GM23338 (cell line): ENCODE measurements around the gene R3HDM1. TPM values are rescaled to one million over a fixed set of nuclear protein-coding genes. Genes with fewer than 3 reads are reported as not detected.

ENCODE experiments used
- ATAC-seq: fragments of 200-7000 bp; cut with Tn5 transposase; 3 replicates; pipeline ENCODE4 v1.9.1; 2020
- DNase-seq: peaks from one replicate; pipeline ENCODE4 v3.0.0-alpha.2; 2015; ENCODE audit warnings: low spot score
- H2AFZ ChIP-seq: fragments of 200-600 bp; sonication (generic); 2 replicates; pipeline ENCODE4 v1.8.0; 2016; ENCODE audit warnings: antibody characterized with exemption, mild to moderate bottlenecking, moderate library complexity
- H3F3A ChIP-seq: fragments of 200-600 bp; sonication (generic); replicated peaks from 2 replicates; pipeline ENCODE4 v1.8.0; 2017; ENCODE audit warnings: antibody characterized with exemption, mixed run types, low read depth
- H3K27ac ChIP-seq: fragments of 200-600 bp; sonication (generic); 2 replicates; pipeline ENCODE4 v1.6.1; 2016; ENCODE audit warnings: low read depth
- H3K27me3 ChIP-seq: fragments of 200-600 bp; sonication (generic); 2 replicates; pipeline ENCODE4 v1.8.0; 2016; ENCODE audit warnings: mild to moderate bottlenecking, mixed run types, moderate library complexity; ENCODE audit not compliant: insufficient read depth
- H3K36me3 ChIP-seq: fragments of 200-600 bp; sonication (generic); 2 replicates; pipeline ENCODE4 v1.8.0; 2016; ENCODE audit warnings: mild to moderate bottlenecking; ENCODE audit not compliant: insufficient read depth
- H3K4me1 ChIP-seq: fragments of 200-600 bp; sonication (generic); 2 replicates; pipeline ENCODE4 v1.8.0; 2016; ENCODE audit warnings: mild to moderate bottlenecking, moderate library complexity; ENCODE audit not compliant: insufficient read depth
- H3K4me2 ChIP-seq: fragments of 200-600 bp; sonication (generic); 2 replicates; pipeline ENCODE4 v1.7.1; 2017; ENCODE audit warnings: mixed run types
- H3K4me3 ChIP-seq: fragments of 200-600 bp; sonication (generic); 2 replicates; pipeline ENCODE4 v1.6.1; 2016; ENCODE audit warnings: mixed run types
- H3K79me2 ChIP-seq: fragments of 200-600 bp; sonication (generic); replicated peaks from 2 replicates; pipeline ENCODE4 v1.8.0; 2017; ENCODE audit warnings: mild to moderate bottlenecking; ENCODE audit not compliant: insufficient read depth
- H3K9me2 ChIP-seq: fragments of 200-600 bp; sonication (generic); 2 replicates; pipeline ENCODE4 v1.8.0; 2017; ENCODE audit not compliant: insufficient read depth
- H4K20me1 ChIP-seq: fragments of 200-600 bp; sonication (generic); replicated peaks from 2 replicates; pipeline ENCODE4 v1.8.0; 2017; ENCODE audit warnings: mild to moderate bottlenecking; ENCODE audit not compliant: insufficient read depth
- H3K27ac Mint-ChIP-seq: 2 replicates; pipeline ENCODE4 v1.8.0; 2020; ENCODE audit warnings: inconsistent platforms, mild to moderate bottlenecking, moderate library complexity, mixed read lengths
- H3K27me3 Mint-ChIP-seq: 3 replicates; pipeline ENCODE4 v1.8.0; 2022; ENCODE audit warnings: low read depth, mild to moderate bottlenecking, moderate library complexity, mixed read lengths, inconsistent platforms; ENCODE audit not compliant: insufficient read depth, poor library complexity
- H3K36me3 Mint-ChIP-seq: 3 replicates; pipeline ENCODE4 v1.8.0; 2021; ENCODE audit warnings: low read depth, mild to moderate bottlenecking, inconsistent platforms, moderate library complexity, mixed read lengths
- H3K4me1 Mint-ChIP-seq: 3 replicates; pipeline ENCODE4 v1.8.0; 2020; ENCODE audit warnings: mild to moderate bottlenecking, inconsistent platforms, mixed read lengths
- H3K4me3 Mint-ChIP-seq: 3 replicates; pipeline ENCODE4 v1.8.0; 2021; ENCODE audit warnings: moderate library complexity, mild to moderate bottlenecking, inconsistent platforms, mixed read lengths
- H3K9me3 Mint-ChIP-seq: 3 replicates; pipeline ENCODE4 v1.8.0; 2020; ENCODE audit warnings: moderate library complexity, mild to moderate bottlenecking, inconsistent platforms, mixed read lengths
- CREB1 ChIP-seq: fragments of 250-450 bp; sonication (Bioruptor Pico); IDR thresholded peaks from 2 replicates; pipeline ENCODE4 v1.5.0; 2020; ENCODE audit warnings: low read depth, mild to moderate bottlenecking, moderate library complexity
- CTCF ChIP-seq, 2 experiments: fragments of 200-600 bp in 1 of 2; sonication (generic) in 1 of 2; conservative IDR thresholded peaks; 2 replicates each; pipeline versions ENCODE4 v1.5.1 to v1.6.1; 2016 to 2017; ENCODE audit warnings: antibody characterized with exemption in 2 of 2, low read depth in 2 of 2, mild to moderate bottlenecking in 2 of 2, moderate library complexity in 1 of 2
- ETS1 ChIP-seq: IDR thresholded peaks from 2 replicates; pipeline ENCODE4 v1.6.1; 2016; ENCODE audit warnings: antibody characterized with exemption
- EZH2 ChIP-seq: fragments of 200-600 bp; sonication (generic); IDR thresholded peaks from one replicate; pipeline ENCODE4 v1.8.0; 2017; ENCODE audit warnings: antibody characterized with exemption, mild to moderate bottlenecking, low read depth; ENCODE audit not compliant: unreplicated experiment
- EZH2phosphoT487 ChIP-seq: fragments of 200-600 bp; sonication (generic); IDR thresholded peaks from one replicate; pipeline ENCODE4 v1.8.1; 2018; ENCODE audit warnings: antibody characterized with exemption; ENCODE audit not compliant: unreplicated experiment
- JUNB ChIP-seq: IDR thresholded peaks from one replicate; pipeline ENCODE4 v1.6.1; 2016; ENCODE audit warnings: antibody characterized with exemption; ENCODE audit not compliant: unreplicated experiment
- NANOG ChIP-seq: IDR thresholded peaks from 2 replicates; pipeline ENCODE4 v1.6.1; 2016; ENCODE audit warnings: antibody characterized with exemption, borderline replicate concordance
- POLR2AphosphoS5 ChIP-seq: IDR thresholded peaks from 2 replicates; pipeline ENCODE4 v1.6.1; 2016; ENCODE audit warnings: antibody characterized with exemption, low read depth
- REST ChIP-seq: IDR thresholded peaks from one replicate; pipeline ENCODE4 v1.6.1; 2018; ENCODE audit warnings: antibody characterized with exemption; ENCODE audit not compliant: unreplicated experiment
- STAT1 ChIP-seq: IDR thresholded peaks from one replicate; pipeline ENCODE4 v1.6.1; 2016; ENCODE audit warnings: antibody characterized with exemption; ENCODE audit not compliant: unreplicated experiment
- ZNF114 ChIP-seq: fragments of 250-450 bp; sonication (Bioruptor Pico); IDR thresholded peaks from 2 replicates; pipeline ENCODE4 v1.5.0; 2020; ENCODE audit warnings: mild to moderate bottlenecking, moderate library complexity
- ZNF331 ChIP-seq: fragments of 250-450 bp; sonication (Bioruptor Pico); IDR thresholded peaks from 2 replicates; pipeline ENCODE4 v1.5.0; 2020; ENCODE audit warnings: low read depth, mild to moderate bottlenecking, moderate library complexity
- polyA plus RNA-seq: library from polyadenylated mRNA; unstranded; fragments of >200 nt; fragmentation: Nextera tagmentation; extraction: Ambion mirVana; gene quantifications from 2 replicates; pipeline ENCODE4 v1.2.1, GENCODE V29; 2016
- total RNA-seq: library from RNA; depleted of rRNA; stranded (reverse); fragments of >200 nt; shearing (Covaris generic); gene quantifications from 2 replicates; pipeline ENCODE4 v1.2.3, GENCODE V29; 2014
- TF ChIP-seq, protein P1 (sequence below): fragments of 250-450 bp; sonication (Bioruptor Pico); IDR thresholded peaks from 2 replicates; pipeline ENCODE4 v1.5.0; 2020; ENCODE audit warnings: mild to moderate bottlenecking, moderate library complexity

Gene R3HDM1
- total and polyA plus RNA-seq, 2 experiments from 2014 or later, result 63.1 to 88.8 TPM

DNA sequence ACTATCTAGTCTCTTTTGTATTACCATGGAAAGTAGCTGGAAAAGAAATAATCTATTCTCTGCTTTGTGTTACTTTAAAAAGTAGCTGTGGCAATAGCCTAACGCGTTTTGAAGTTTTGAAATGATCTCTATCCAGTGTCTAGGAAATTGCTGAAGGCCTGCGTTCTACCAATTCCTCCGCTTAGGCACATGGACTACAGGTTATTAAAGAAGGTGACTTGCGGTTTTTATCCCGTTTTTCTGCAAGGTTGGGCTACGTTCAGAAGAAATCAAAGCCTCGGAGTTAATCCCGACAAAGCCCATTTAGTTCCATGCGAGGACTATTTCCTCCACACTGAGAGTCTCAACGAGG lies 209.7 kb downstream of the R3HDM1 start:
- H3K27me3 Mint-ChIP-seq, result peaks cover 2% of the 10 kb centered on the region
- no peak overlapping the region for H3K4me2 ChIP-seq
- no peaks in the 10 kb centered on the region; the same call in 1 of the 2 replicates for H3K9me2 ChIP-seq
- H3K4me3 Mint-ChIP-seq, result peak overlapping the region; percentile 92; the same call in 2 of the 3 replicates
- no peak for TF ChIP-seq ZNF331
- no peak for TF ChIP-seq STAT1
- no peak for TF ChIP-seq ETS1
- TF ChIP-seq CTCF (conservative IDR thresholded peaks at IDR 0.05; ENCODE audit: low read depth in 2 of 2), result no peak
- TF ChIP-seq ZNF114 (CRISPR knock-in tag), result no peak
- TF ChIP-seq EZH2, result no peak
- TF ChIP-seq, protein P1, sequence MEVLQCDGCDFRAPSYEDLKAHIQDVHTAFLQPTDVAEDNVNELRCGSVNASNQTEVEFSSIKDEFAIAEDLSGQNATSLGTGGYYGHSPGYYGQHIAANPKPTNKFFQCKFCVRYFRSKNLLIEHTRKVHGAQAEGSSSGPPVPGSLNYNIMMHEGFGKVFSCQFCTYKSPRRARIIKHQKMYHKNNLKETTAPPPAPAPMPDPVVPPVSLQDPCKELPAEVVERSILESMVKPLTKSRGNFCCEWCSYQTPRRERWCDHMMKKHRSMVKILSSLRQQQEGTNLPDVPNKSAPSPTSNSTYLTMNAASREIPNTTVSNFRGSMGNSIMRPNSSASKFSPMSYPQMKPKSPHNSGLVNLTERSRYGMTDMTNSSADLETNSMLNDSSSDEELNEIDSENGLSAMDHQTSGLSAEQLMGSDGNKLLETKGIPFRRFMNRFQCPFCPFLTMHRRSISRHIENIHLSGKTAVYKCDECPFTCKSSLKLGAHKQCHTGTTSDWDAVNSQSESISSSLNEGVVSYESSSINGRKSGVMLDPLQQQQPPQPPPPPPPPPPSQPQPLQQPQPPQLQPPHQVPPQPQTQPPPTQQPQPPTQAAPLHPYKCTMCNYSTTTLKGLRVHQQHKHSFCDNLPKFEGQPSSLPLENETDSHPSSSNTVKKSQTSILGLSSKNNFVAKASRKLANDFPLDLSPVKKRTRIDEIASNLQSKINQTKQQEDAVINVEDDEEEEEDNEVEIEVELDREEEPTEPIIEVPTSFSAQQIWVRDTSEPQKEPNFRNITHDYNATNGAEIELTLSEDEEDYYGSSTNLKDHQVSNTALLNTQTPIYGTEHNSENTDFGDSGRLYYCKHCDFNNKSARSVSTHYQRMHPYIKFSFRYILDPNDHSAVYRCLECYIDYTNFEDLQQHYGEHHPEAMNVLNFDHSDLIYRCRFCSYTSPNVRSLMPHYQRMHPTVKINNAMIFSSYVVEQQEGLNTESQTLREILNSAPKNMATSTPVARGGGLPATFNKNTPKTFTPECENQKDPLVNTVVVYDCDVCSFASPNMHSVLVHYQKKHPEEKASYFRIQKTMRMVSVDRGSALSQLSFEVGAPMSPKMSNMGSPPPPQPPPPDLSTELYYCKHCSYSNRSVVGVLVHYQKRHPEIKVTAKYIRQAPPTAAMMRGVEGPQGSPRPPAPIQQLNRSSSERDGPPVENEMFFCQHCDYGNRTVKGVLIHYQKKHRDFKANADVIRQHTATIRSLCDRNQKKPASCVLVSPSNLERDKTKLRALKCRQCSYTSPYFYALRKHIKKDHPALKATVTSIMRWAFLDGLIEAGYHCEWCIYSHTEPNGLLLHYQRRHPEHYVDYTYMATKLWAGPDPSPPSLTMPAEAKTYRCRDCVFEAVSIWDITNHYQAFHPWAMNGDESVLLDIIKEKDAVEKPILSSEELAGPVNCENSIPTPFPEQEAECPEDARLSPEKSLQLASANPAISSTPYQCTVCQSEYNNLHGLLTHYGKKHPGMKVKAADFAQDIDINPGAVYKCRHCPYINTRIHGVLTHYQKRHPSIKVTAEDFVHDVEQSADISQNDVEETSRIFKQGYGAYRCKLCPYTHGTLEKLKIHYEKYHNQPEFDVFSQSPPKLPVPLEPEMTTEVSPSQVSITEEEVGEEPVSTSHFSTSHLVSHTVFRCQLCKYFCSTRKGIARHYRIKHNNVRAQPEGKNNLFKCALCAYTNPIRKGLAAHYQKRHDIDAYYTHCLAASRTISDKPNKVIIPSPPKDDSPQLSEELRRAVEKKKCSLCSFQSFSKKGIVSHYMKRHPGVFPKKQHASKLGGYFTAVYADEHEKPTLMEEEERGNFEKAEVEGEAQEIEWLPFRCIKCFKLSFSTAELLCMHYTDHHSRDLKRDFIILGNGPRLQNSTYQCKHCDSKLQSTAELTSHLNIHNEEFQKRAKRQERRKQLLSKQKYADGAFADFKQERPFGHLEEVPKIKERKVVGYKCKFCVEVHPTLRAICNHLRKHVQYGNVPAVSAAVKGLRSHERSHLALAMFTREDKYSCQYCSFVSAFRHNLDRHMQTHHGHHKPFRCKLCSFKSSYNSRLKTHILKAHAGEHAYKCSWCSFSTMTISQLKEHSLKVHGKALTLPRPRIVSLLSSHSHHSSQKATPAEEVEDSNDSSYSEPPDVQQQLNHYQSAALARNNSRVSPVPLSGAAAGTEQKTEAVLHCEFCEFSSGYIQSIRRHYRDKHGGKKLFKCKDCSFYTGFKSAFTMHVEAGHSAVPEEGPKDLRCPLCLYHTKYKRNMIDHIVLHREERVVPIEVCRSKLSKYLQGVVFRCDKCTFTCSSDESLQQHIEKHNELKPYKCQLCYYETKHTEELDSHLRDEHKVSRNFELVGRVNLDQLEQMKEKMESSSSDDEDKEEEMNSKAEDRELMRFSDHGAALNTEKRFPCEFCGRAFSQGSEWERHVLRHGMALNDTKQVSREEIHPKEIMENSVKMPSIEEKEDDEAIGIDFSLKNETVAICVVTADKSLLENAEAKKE (CRISPR knock-in tag), result no peak; the same call in 1 of the 2 replicates
- no peak for TF ChIP-seq CREB1 (CRISPR knock-in tag)
- no peak for TF ChIP-seq EZH2phosphoT487
- TF ChIP-seq REST, result no peak
- TF ChIP-seq JUNB, result no peak
- no peak for TF ChIP-seq POLR2AphosphoS5
- no peak for TF ChIP-seq NANOG
- H2AFZ ChIP-seq, result peak overlapping the region; percentile 4; the same call in 1 of the 2 replicates
- peaks cover 14% of the 10 kb centered on the region for H3K4me1 Mint-ChIP-seq
- ATAC-seq (no peak), DNase-seq (no peak)
- peaks cover 3% of the 10 kb centered on the region; the same call in 1 of the 2 replicates for H3F3A ChIP-seq
- no peak overlapping the region for H3K4me3 ChIP-seq
- H3K27ac Mint-ChIP-seq, result peak overlapping the region; percentile 86; the same call in 1 of the 2 replicates
- H3K27me3 ChIP-seq, result no peaks in the 10 kb centered on the region
- H3K9me3 Mint-ChIP-seq, result no peaks in the 10 kb centered on the region; the same call in 2 of the 3 replicates
- H3K27ac ChIP-seq, result no peak overlapping the region
- peaks cover 12% of the 10 kb centered on the region for H3K4me1 ChIP-seq
- H3K36me3 ChIP-seq, result no peaks in the 10 kb centered on the region
- H4K20me1 ChIP-seq, result peaks cover 9% of the 10 kb centered on the region; the same call in 1 of the 2 replicates
- H3K79me2 ChIP-seq, result peaks cover 37% of the 10 kb centered on the region
- H3K36me3 Mint-ChIP-seq, result peaks cover 6% of the 10 kb centered on the region
